Measurements from ENCODE around the gene LRRC8E. TPM values are rescaled to one million over a fixed set of nuclear protein-coding genes. Genes with fewer than 3 reads are reported as not detected.
"Not testable (repeated sequence)": the region's sequence is repeated elsewhere in the genome, so short reads cannot be mapped to it uniquely, and the experiment has no call there.

The LRRC8E gene
- polyA plus RNA-seq, 4 donors = 2.3 to 2.9 (median 2.5) TPM

- DNase-seq (ENCODE audit: low read depth in 4 of 4, low spot score in 3 of 4) = no peak
These were observed 34.6 kb upstream of the LRRC8E start for GRCh38 chr19:7853770-7854128.

- no peak for DNase-seq (ENCODE audit: low read depth in 4 of 4, low spot score in 3 of 4)
These were observed 32.7 kb upstream of the LRRC8E start for GRCh38 chr19:7855426-7856108.

- no peak for DNase-seq (ENCODE audit: low read depth in 4 of 4, low spot score in 3 of 4)
These were observed 32.2 kb upstream of the LRRC8E start for GRCh38 chr19:7856109-7856591.

DNA sequence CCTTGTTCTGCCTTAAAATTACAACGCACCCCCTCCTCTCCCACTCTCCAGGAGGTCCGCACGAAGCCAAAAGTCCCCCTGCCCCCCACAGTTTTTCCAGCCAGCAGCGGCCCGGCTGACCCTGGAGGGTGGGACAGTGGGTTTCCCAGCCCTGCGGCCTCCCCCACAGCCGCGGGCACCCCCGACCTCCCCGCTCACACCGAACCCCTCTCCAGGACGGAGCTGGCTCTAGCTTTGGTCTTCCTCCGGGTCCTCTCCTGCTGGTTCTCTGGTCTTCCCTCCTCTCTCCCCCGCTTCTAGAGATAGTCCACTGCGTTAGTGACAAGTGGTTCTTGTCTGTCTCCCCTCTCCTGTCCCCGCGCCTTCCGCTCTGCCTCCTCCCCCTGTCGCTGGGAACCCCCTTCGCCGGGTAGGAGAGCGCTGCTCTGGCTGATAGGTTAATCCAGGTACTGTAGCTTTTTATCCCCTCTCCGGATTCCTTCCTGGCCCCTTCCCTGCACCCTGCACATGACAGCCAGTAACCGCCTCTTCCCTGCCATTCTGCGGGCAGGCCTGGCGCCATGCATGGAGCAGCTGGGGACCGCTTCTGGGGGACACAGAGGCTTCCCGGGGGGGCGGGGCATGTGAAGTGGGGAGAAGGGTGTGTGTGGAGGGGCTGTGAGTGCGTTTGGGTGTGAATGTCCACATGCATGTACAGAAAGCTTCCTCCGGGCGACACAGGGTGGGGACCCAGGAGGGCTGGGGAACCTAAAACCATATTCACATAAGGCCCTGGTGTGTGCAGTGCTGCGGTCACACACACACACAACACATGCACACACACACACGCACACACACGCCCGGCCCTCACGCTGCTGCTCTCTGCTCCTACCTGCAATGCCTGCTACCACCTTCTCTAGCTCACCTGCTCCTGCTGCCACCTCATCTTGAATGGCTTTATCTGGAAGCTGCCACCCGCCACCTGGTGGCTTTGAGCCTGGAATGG is 31.3 kb upstream of the LRRC8E start:
- DNase-seq (ENCODE audit: low read depth in 4 of 4, low spot score in 3 of 4) = no peak

DNA sequence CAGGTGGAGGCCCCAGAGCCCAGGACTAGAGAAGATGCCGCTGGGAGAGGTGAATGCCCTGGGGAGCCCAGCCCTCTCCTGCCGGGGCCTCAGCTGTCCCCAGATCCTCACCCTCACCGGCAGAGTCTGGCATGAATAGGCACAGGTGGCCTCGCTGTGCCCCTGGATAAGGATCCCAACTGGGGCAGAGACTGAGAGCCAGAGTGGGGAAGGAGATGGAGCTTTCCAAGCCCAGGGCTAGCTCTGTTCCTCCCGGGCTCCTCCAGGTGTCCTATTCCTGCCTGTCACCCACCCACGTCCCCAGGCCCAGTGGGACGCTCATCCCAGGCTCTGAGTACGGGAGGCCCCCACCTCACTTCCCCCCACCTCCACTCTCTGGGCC is 30.6 kb upstream of the LRRC8E start:
- DNase-seq (ENCODE audit: low read depth in 4 of 4, low spot score in 3 of 4) = no peak

DNA sequence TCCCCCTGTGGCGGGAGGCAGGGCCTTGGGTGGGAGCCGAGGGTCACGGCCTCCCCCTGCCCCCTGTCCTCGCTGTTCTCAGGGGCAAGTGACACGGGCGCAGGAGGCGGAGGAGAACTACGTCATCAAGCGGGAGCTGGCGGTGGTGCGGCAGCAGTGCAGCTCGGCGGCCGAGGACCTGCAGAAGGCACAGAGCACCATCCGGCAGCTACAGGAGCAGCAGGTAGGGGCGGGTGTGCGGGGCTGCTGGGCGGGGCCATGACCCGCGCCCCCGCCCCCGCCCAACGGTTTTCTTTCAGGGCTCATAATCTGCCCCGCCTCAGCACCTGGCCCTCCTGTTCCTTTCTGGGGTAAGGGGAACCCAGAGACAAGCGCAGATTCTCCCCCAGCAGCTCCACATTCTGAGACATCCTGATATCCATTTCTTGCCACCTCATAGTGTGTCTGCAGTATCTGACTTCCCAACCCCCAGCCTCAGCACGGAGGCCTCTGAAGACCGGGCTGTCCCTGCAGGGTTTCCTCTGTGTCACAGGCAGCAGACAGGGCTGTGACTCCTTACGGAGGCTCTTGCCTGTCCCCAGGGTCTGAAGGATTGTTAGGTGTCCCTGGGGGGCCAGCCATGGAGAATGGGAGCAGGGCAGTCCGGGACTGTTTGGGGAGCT is 30.1 kb upstream of the LRRC8E start:
- DNase-seq (ENCODE audit: low read depth in 4 of 4, low spot score in 3 of 4) = no peak

DNA sequence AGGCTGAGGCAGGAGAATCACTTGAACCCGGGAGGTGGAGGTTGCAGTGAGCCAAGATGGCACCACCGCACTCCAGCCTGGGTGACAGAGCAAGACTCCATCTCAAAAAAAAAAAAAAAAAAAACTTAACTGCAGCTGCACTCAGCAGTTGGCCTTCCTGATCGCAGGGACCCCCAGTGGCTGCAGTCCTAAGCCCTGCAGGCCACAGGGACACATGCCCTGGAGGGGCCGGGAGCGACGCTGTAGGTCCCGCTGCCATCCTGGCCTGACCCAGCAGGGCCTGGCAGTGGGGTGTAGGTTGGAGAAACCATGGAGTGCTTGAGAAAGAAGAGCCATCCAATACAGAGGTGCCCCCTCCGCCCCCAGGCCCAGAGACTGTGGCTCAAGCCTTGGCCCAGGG is 29.2 kb upstream of the LRRC8E start:
- DNase-seq (ENCODE audit: low read depth in 4 of 4, low spot score in 3 of 4) = not testable (repeated sequence)

- no peak for DNase-seq (ENCODE audit: low read depth in 4 of 4, low spot score in 3 of 4)
These were observed 28.2 kb upstream of the LRRC8E start for GRCh38 chr19:7859831-7860713.

DNA sequence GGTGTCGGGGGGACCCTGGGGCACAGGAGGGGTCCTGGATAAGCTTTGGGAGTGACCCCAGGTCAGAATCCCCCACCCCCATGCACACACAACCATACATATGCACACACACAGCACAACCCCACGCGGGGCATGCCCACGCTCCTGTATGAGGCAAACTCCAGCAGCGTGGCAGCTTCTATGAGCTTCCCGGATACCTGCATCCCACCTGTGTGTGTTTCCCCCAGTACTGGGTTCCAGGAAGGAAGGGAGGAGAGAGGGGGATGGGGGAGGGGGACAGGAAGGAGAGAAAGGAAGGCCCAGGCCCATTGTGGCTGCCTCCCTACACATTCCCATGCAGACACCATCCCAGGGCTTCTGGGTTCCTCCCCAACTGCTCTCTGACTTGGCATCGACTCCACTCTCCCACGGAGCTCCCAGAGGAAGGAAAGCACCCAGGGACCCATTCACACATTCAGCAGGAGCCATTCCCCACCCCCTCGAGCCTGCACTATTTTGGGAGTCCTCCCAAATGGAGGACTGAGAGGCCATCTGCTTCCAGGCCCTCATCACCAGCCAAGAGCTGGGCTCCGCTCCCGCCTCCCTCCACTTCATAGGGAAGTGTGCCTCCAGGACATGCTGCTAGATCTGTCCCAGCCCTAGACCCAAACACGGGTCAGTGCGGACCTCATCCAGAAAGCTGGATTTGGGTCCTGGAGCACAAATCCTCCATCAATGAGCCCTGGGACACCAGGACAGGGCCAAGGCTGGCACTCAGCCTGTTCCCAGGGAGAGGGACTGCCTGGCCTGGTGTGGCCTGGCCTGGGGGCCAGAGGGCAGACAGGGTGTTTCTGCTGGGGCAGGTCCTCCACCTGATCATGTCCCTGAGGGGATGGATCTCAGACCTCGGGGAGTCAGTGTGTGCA is 27.3 kb upstream of the LRRC8E start:
- DNase-seq (ENCODE audit: low read depth in 4 of 4, low spot score in 3 of 4) = no peak

DNA sequence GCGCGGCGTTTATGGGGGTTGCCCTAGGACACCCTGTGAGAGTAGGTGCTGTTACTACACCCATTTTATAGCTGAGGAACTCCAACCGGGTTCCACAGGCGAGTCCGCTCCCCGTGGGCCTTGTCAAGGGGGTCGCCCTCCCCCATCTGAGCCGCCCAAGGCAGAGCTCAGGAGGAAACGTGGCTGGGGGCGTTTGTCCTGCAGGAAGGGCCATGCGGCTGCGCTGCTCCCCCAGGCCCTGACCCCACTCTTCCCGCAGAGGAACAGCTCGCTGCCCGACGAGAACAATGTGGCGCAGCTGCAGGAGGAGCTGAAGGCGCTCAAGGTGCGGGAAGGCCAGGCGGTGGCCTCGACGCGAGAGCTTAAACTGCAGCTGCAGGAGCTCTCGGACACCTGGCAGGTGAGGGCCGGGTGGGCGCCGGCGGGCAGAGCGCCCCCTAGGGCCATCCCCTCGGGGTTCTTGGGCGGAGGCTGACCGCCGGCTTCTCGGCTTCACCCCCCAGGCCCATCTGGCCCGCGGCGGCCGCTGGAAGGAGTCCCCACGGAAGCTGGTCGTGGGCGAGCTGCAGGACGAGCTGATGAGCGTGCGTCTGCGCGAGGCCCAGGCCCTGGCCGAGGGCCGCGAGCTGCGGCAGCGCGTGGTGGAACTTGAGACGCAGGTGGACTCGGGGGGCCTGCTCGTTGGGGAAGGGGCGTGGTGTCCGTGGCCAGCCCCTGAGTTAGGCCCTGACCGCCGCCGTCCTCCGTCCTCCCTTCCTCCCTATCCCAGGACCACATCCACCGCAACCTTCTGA is 26.5 kb upstream of the LRRC8E start:
- no peak for DNase-seq (ENCODE audit: low read depth in 4 of 4, low spot score in 3 of 4)

DNA sequence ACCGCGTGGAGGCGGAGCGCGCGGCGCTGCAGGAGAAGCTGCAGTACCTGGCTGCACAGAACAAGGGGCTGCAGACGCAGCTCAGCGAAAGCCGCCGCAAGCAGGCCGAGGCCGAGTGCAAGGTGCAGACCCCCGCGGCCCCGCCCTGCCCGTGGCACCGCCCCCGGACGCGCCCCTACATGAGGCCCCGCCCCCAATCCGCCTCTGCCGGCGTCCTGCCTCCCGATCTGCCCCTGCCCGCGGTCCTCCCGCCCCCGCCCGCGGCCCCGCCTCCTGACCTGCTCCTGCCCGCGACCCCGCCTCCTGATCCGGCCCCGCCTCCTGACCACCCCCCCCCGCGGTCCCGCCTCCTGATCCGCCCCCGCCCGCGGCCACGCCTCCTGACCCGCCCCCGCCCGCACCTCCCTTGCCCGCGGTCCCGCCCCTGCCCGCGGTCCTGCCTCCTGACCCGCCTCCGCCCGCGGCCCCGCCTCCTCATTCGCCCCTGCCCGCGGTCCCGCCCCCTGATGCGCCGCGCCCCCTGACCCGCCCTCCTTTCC is 25.8 kb upstream of the LRRC8E start:
- DNase-seq (ENCODE audit: low read depth in 4 of 4, low spot score in 3 of 4) = no peak

GRCh38 chr19:7863157-7863970 is 24.9 kb upstream of the LRRC8E start:
- DNase-seq (ENCODE audit: low read depth in 4 of 4, low spot score in 3 of 4) = no peak

- DNase-seq (ENCODE audit: low read depth in 4 of 4, low spot score in 3 of 4) = no peak
These were observed 24.2 kb upstream of the LRRC8E start for GRCh38 chr19:7863971-7864689.

GRCh38 chr19:7864690-7865074 is 23.6 kb upstream of the LRRC8E start:
- DNase-seq (ENCODE audit: low read depth in 4 of 4, low spot score in 3 of 4) = no peak

DNA sequence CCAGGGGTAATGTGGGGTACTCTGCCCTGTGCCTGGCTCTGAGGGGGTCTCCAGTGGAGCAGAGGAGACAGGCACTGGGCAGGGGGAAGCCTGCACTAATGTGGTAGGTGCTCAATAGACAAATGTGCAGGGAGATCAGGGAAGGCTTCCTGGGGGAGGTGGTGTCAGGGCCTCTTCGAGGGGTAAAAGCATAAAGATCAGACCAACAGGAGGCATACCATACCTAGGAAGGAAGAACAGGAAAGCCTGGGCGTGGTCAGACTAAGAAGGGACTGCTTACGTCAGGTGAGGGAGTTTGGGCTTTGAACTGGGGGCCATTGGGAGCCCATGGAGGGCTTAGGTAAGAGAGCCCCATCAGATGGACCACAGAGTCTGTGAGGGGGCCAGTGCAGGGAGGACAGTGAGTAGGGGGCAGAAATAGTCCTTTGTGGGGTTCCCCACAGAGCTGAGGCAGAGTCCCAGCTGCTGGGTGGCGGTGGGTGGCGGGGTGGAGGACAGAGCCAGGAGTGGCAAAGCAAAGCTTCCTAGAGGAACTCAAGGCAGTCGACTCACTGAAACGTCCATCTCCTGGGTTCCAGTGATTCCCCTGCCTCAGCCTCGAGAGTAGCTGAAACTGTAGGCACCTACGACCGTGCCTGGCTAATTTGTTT is 22.9 kb upstream of the LRRC8E start:
- no peak for DNase-seq (ENCODE audit: low read depth in 4 of 4, low spot score in 3 of 4)

DNA sequence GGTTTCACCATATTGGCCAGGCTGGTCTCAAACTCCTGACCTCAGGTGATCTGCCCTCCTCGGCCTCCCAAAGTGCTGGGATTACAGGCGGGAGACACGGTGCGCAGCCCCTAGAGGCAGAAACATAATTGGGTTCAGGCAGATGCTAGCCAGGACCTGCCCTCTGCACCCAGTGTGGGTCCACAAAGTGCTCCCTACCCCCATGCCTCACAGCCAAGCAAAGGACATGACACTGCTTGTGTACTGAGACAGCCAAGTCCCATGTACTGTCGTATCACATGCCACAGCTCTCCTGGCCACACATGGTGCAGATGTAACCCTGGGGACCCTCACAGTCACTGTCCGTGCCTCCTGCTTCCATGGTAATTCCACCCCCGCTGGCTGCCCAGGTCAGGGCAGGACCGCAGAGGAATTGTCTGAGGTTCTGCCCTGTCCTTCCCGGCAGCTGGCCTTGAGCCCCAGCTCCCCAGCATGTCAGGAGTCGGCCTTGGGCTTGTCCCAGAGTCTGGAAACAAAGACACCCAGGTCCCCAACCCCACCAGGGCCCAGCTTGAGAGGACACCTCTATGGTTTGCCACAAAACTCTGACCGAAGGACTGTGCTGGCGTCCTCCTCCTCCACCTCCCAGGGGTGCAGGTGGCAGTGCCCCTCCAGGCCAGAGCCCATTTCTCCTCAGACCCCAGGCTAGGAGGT is 21.8 kb upstream of the LRRC8E start:
- no peak for DNase-seq (ENCODE audit: low read depth in 4 of 4, low spot score in 3 of 4)
